ENCODE results near the gene PRDX1.
A peak's percentile ranks its signal among the peaks of the same experiment; 100 is the strongest.

Gene PRDX1

DNA sequence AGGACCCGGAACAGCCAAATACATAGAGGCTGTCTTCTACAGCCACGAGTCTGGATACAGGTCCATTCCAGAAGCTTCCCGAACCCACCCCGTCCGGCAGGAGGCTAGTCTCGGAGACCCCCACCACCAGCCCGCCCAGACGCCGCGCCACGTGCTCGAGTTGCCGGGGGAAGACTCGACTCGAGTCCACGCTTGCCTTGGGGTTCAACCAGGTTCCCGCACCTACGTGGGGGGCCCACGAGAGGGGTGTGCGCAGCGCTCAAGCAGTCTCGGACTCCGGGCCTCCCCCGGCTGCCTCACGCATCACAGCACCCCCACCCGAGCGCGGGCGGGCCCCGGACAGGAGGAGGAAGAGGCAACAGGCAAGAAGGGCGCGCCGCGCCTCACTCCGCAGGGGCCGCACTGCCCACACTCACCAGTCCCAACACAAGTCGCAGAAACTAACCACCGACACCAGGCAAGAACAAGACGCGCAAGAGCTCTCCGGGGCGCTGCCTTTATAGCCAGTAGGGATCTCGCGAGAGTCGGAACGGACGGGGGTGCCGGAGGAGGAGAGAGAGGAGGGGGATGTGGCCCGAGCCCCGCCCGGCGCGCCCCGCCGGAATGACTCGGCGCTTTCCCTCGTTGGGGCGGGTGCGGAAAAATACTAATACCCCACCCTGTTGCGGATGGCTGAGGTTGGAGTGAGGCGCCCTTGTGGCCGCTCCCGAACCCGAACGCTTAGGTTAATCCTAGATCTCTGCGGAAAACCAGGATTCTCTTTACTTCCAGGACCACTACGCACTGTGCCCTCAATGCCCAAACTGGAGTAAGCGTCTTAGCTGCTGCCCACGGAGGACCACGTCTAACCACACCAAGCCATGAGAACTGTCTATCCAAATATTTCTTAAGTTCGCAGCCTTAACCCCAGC is at the start of gene PRDX1:
Gene PRDX1, minus strand, starts transcription at position 472 of the 911 bp plus-strand sequence. CDS start 2,841 bp downstream, outside the sequence.
- DNase-seq (ENCODE audit: low spot score), result peak; percentile 95

GRCh38 chr1:45570631-45571030 is 48.9 kb upstream of the PRDX1 start:
- no peak for DNase-seq (ENCODE audit: low spot score)

DNA sequence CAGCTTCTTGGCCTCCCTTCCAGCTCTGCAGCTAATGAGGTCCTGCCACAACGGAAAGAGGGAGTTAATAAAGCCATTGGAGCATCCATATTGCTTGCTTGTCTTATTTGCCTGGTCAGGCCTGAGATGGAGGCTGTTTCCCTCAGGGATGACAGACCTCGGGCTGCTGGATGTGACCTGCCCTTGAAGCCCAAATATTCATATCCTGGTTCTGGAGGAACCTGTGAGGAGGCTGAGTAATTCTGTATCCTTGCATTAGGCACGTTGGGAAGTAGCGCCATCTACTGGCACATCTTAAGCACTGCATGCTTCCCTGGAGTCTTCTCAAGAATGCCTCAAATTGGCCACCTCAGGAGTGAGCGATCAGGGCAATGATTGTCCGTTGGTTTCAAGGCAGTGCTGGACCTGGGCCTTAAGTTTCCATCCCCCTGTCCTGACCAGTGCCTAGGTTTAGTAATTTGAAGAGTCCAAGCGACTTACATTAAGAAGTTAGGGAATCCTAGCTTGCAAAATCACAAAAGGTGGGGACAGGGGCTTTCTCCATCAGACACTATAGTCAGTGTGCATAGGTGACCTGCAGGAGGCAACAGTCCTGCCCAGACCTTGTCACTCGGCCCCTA is 48.4 kb upstream of the PRDX1 start:
- DNase-seq (ENCODE audit: low spot score), result peak; percentile 80

DNA sequence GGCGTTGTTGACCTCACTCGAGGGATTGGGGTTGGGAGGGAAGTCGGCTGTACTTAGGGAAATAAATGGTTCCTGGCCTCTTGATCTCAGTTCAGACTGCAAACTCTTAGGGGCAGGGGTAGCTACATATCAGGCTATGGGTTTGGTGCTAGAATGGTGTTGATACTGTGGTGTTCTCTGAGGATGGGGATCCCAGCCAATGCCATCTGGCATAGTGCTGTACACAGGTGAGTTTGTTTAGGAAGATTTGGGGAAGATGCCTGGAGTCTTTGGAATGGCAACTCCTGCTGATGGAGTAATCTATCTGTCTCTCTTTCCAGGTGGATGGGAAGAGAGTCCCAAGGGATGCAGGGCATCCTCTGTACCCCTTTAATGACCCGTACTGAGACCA is 47.9 kb upstream of the PRDX1 start:
- no peak for DNase-seq (ENCODE audit: low spot score)

GRCh38 chr1:45568421-45568820 is 46.7 kb upstream of the PRDX1 start:
- no peak for DNase-seq (ENCODE audit: low spot score)

- no peak for DNase-seq (ENCODE audit: low spot score)
These were observed 46.2 kb upstream of the PRDX1 start for GRCh38 chr1:45567911-45568310.

DNA sequence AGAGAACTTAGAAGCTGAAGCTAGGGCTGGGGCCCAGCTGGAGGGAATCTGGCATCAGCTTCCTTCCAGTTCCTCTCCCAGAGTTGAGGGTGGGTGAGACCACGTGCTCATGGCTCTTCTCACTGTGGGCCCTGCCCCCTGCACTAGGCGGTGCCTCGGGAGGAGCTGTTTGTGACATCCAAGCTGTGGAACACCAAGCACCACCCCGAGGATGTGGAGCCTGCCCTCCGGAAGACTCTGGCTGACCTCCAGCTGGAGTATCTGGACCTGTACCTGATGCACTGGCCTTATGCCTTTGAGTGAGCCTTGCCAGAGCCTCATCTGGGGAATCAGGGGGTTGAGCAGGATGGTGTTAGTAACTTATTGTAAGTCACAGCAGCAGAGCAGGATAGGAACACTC is 45.0 kb upstream of the PRDX1 start:
- no peak for DNase-seq (ENCODE audit: low spot score)

DNA sequence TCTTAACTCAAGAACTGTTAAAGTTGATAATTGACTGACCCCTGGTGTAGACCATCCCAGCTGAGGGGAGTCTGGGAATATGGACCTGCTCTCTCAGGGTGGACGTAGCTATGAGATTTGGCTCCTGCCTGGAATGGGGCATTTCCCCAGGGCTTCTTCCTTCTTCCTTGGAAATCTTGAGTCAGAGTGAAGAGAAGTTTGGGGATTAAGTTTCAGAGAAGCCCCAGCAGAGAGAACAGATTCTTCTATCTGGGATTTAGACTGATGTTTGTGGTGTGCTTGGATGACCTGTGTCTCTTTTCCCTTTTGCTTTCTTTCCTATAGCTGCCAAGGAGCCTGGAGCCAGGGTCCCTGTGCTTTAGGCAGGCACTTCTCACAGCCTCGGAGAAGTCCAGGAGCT is 42.2 kb upstream of the PRDX1 start:
- DNase-seq (ENCODE audit: low spot score), result no peak

DNA sequence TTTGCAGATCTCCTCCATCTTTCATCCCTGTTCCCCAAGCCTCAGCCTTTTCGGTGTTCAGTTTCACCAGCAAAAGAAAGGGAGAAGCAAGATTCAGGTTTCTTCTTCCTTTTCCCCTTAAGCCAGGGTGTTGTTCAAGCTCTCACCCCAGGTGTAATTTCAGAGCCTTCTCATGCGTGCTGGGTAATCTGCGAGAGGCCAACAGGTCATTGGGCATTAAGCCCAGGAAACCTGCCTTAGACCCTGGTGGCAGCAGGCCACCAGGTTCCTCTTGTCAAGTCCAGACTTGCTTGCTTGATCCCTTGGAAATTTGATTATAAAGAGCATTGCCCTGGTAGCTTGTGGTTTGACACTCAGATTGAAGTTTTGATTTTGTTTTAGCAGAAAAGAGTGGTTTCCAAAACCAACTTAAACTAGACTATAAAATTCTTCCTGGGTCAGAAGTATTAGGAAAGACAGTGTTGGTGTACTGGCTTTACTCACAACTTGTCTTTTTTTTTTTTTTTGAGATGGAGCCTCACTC is 35.8 kb upstream of the PRDX1 start:
- no peak for DNase-seq (ENCODE audit: low spot score)

- no peak for DNase-seq (ENCODE audit: low spot score)
These were observed 32.5 kb upstream of the PRDX1 start for GRCh38 chr1:45554198-45554597.

GRCh38 chr1:45552331-45552730 is 30.6 kb upstream of the PRDX1 start:
- peak; percentile 30 for DNase-seq (ENCODE audit: low spot score)

DNA sequence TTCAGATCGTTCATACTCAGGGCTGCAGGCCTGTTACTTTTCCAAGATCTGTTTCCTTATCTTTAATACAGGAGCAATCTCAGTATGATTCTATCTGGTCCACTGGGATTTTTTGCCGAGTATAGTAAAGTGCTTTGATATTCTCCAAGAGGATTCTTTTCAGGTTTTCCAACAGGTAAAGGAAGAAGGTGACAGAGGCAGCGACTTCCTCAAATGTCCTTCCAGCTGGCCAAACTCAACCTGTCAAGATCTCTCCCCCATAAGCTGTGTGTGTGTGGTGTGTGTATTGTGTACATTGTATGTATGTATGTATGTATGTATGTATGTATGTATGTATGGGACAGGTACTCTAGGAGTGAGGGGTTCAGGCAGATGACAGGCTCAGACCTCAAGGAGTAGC is 30.0 kb upstream of the PRDX1 start:
- DNase-seq (ENCODE audit: low spot score), result no peak

DNA sequence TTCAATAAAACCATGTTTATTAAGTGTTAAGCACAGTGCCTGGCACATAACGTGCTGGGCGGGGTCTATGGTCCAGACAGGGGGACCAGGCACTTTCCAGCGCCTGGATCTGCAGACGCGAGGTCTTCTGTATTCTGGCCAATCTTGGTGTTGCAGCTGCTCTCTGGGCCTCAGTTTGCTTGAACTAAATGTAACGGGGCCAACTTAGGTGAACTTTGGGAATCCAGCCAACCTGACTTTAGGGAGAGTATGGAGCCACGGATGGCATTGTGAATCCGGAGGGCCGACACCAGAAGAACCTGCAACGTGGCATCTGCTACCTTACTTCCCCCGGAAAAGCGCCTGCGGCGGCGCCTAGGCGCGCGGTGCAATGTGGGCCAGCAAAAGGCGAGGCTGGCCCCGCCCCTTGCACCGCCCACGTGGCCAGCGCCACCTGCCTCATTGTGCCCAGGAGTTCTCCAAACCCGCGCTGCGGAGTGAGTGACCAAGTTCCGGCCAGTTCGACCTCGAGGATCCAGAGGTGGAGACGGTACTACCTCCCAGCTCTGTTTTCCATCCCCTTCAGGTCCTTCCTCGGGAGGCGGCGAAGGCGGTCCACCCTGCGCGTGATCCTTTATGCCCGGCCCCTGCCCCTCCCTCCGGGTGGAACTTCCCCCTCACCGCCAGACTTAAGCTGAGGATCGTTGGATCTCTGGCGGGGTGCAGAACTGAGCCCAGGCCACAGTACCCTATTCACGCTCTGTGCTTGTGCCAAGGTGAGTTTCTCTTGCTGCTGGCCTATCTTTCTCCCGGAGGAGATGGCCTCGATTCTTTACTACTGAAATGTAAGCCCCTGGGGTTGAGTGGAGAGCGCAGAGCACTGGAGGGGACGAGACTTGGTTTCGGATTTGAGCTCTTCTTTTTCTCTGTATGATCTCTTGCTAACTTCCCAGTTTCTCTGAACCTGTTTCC is 29.0 kb upstream of the PRDX1 start, which contains the start of gene AKR1A1:
Gene AKR1A1, plus strand, starts transcription at position 426 of the 951 bp plus-strand sequence. CDS start 10,969 bp downstream, outside the sequence.
- DNase-seq (ENCODE audit: low spot score), result peak; percentile 93

- no peak for DNase-seq (ENCODE audit: low spot score)
These were observed 24.0 kb upstream of the PRDX1 start for GRCh38 chr1:45545553-45546310.

DNA sequence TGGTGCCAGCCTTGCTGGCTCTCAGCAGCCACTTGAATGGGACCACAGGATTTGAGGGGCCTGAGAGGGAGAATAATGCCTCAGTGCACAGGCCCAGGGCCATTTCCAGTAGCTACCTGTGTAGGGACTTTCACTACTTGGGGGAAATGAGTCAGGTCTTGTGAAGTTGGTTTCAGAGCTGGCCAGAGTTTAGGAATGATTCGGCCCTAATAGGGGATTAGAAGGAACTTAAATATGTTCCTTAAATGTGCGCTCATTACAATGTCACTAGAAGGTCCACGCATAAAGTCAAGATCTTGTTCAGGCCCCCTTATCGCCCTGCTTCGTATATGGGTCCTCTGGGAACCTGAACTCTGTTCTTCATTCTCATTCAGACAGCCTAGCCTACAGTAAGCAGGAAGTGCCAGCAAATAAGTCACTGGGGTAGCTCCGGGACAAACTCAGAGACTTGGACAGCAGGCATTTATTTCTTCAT is 23.4 kb upstream of the PRDX1 start:
- DNase-seq (ENCODE audit: low spot score), result no peak

DNA sequence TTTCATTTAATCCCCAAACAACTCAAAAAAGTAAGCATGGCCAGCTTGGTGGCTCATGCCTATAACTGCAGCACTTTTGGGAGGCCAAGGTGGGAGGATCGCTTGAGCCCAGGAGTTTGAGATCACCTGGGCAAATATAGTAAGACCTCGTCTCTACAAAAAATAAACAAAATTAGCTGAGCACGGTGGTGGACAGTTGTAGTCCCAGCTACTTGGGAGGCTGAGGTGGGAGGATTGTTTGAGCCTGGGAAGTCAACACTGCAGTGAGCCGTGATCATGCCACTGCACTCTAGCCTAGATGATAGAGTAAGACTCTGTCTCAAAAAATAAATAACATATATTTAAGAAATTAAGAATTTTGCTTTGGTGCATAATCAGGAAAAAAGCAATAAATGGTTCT is 22.8 kb upstream of the PRDX1 start:
- no peak for DNase-seq (ENCODE audit: low spot score)

- no peak for DNase-seq (ENCODE audit: low spot score)
These were observed 22.1 kb upstream of the PRDX1 start for GRCh38 chr1:45543581-45544417.

- DNase-seq (ENCODE audit: low spot score), result no peak
These were observed 20.9 kb upstream of the PRDX1 start for GRCh38 chr1:45542591-45542990.

DNA sequence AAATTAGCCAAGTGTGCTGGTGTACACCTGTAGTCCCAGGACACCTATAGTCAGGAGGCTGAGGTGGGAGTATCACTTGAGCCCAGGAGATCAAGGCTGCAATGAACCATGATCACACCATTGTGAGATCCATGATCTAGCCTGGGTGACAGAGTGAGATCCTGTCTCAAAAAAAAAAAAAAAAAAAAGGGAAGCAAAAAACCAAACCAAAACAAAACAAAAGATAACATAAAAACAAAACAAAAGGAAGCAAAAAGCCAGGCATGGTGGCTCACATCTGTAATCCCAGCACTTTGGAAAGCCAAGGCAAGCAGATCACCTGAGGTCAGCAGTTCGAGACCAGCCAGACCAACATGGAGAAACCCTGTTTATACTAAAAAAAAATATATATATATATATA is 19.5 kb upstream of the PRDX1 start:
- DNase-seq (ENCODE audit: low spot score), result no peak

DNA sequence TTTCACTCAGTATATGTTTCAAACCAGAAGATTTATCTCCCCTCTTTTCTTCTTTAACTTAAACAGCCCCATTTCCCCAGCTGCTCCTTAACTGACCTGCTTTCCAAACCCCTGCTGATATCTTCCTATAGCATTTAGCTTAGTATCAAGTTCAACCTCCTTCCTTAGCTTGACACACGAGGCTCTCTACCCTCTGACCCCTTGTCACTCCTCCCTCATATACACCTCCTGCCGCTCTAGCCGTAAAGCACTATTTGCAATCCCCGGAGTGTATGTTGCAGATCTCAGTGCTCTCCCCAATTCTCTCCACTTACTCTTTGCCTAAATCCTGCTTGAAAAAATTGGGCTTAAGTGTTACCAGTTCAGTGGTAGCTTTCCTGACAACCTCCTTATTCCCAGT is 15.2 kb upstream of the PRDX1 start:
- no peak for DNase-seq (ENCODE audit: low spot score)

Measured in RKO (cell line).